C4-2B (cell line): ENCODE results near the gene KPNA6.
A peak's percentile ranks its signal among the peaks of the same experiment; 100 is the strongest.

Source experiments
- H3K27ac ChIP-seq: fragments of 450-650 bp; 2 replicates; pipeline ENCODE4 v1.5.1; 2017
- ZFX ChIP-seq: fragments of 450-650 bp; IDR thresholded peaks from 2 replicates; pipeline ENCODE4 v1.6.1; 2017
- TF ChIP-seq, protein P1 (sequence below): fragments of 450-650 bp; conservative IDR thresholded peaks from 2 replicates; pipeline ENCODE4 v1.5.1; 2017; ENCODE audit warnings: mild to moderate bottlenecking

KPNA6 gene

DNA sequence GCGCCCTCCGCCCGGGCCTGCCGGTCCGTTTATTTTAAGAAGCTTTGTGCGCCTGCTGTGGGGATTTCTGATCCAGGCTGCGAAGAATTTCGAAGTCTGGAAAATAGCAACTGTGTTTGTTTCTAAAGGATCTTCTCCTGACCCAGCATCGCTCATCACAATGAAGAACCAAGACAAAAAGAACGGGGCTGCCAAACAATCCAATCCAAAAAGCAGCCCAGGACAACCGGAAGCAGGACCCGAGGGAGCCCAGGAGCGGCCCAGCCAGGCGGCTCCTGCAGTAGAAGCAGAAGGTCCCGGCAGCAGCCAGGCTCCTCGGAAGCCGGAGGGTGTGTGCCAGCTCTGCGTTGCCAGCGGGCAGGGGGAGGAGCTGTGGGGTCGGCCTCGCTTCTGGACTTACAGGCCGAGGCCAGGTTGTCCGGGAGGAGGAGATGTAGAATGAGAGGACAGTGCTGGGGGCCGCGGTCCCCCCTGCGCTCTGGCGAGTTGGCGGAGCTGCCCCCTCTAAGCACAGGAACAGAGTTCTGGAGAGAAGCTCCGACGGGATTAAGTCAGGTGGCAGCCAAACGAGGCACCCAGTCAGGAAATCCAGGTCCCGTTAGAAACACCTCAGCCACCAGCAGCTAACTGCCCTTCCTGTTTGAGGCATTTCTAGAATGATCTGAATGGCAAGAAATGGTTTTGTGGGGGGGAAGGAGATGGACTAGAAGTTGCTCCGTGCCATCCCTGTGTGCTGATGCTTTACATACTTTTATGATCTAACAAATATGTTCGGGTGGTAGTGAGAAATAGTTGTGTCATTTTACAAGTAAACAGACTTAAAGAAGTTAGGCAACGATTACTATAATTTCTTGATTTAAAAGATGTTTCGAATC is 72.6 kb downstream of the KPNA6 start:
- peak overlapping the region; percentile 94 for H3K27ac ChIP-seq
- TF ChIP-seq, protein P1, sequence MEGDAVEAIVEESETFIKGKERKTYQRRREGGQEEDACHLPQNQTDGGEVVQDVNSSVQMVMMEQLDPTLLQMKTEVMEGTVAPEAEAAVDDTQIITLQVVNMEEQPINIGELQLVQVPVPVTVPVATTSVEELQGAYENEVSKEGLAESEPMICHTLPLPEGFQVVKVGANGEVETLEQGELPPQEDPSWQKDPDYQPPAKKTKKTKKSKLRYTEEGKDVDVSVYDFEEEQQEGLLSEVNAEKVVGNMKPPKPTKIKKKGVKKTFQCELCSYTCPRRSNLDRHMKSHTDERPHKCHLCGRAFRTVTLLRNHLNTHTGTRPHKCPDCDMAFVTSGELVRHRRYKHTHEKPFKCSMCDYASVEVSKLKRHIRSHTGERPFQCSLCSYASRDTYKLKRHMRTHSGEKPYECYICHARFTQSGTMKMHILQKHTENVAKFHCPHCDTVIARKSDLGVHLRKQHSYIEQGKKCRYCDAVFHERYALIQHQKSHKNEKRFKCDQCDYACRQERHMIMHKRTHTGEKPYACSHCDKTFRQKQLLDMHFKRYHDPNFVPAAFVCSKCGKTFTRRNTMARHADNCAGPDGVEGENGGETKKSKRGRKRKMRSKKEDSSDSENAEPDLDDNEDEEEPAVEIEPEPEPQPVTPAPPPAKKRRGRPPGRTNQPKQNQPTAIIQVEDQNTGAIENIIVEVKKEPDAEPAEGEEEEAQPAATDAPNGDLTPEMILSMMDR: no peak
- no peak for TF ChIP-seq ZFX

DNA sequence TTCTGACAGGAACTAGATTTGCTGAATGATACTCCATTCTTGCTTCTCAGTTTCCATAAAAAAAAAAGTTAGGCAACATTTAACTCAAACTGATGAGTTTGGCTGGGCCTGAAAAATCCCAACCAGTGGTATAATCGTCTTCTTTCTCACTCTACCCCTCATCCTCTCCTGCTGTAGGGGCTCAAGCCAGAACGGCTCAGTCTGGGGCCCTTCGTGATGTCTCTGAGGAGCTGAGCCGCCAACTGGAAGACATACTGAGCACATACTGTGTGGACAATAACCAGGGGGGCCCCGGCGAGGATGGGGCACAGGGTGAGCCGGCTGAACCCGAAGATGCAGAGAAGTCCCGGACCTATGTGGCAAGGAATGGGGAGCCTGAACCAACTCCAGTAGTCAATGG is 73.2 kb downstream of the KPNA6 start:
- TF ChIP-seq ZFX: no peak
- TF ChIP-seq, protein P1: no peak
- H3K27ac ChIP-seq: peak overlapping the region; percentile 94; the same call in 1 of the 2 replicates

DNA sequence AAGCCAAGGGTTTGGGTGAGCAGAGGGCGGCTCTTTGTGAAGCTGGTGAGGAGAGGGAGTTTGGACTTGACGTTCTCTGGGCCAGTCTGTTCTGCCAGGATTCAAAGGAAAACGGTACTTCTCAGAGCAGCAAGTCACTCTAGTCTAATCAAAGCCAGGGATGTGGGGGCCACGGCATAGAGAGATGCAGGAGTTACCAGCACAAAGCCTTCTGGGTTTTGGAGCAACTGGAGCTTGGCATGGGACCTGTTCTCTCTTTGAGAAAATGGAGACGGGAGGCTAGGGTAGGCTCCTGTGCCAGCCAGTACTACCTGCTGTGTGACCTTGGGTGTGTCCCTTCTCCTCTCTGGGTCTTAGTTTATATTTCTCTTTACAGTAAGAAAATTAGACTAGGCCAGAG is 73.7 kb downstream of the KPNA6 start:
- H3K27ac ChIP-seq: no peak overlapping the region; the same call in 1 of the 2 replicates
- TF ChIP-seq ZFX: no peak
- TF ChIP-seq, protein P1: no peak

DNA sequence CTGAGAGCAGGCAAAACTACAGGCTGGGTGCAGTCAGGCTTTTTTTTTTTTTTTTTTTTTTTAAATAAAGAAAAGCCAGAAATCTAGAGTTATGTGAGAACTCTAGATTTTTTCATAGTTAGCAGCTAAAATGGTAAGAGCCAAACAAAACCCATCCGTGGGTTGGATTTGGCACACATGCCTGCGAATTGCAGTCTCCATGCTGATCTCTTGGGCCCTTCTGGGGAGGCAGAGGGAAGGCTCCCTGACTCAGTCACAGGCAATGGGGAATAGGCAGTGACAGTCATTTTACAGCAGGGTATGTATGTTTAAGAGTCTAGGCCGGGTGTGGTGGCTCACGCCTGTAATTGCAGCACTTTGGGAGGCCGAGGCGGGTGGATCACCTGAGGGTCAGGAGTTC is 74.2 kb downstream of the KPNA6 start:
- no peak overlapping the region for H3K27ac ChIP-seq
- no peak for TF ChIP-seq ZFX

DNA sequence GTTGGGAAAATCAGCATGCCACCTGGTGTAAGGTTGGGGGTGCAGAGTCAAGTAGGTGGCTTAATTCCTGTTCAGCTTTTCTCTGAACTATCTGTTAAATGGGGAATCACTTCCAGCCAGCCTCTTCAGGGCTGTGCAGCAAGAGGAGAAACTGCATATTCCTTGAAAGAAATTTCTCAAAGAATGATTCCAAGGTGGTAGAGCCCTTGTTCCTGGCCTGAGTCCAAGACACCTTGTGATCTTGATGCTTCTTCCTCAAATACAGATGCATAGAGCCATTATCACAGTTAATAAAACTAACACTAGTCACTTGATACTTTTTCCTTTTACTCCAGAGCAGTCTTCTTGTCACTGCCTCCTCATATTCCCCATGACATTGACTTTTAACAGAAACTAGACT is 76.8 kb downstream of the KPNA6 start:
- H3K27ac ChIP-seq: no peak overlapping the region
- TF ChIP-seq, protein P1: no peak
- no peak for TF ChIP-seq ZFX

DNA sequence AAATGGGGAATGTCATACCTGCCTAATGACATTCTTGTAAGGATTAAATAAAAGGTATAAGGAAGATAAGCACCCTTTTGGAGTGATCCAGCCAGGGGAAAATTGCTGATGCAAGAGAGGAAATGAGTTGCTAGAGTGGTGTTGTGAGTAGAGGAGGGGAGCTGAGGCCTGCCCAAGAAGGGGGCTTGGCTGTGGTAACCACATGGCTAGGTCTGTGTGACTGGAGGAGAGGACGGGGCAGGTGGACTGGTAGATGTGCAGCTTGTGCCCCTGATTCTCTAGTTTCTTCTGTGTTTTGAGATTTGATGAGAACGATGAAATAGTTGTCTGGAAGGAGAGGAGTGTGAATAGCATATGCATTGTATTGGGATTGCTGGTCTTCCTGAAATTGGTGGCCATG is 78.2 kb downstream of the KPNA6 start:
- no peak overlapping the region for H3K27ac ChIP-seq
- no peak for TF ChIP-seq ZFX
- TF ChIP-seq, protein P1: no peak

DNA sequence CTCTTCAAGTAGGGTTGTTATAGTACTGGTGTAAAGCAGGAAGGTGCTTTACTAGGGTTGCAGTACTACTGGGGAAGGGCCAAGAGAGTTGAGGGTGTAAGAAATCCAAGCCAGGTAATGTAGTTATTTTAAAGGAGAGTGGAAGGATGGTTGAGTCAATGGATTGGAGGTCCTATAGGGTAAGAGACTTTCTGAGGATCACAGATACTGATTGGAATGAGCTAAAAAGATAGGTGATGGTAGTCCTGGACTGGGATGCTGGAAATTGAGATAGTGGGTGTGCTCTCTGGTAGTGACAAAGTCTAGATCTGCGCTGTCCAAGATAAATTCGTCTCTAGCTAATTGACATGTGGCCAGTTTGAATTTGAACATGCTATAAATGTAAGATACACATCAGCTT is 78.6 kb downstream of the KPNA6 start:
- no peak overlapping the region for H3K27ac ChIP-seq
- TF ChIP-seq, protein P1: no peak
- TF ChIP-seq ZFX: no peak

DNA sequence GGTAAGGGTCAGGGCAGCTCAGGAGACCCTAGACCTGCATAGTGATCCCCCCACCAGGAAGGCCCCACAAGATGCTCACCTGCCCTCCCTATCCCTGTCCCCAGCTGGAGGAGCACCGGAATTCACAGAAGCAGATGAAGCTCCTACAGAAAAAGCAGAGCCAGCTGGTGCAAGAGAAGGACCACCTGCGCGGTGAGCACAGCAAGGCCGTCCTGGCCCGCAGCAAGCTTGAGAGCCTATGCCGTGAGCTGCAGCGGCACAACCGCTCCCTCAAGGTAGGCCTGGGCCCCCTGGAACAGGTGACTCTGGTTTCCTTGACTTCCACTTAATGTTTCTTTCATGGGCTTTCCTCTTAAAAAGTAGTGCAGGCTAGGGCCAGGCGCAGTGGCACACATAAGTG is 80.0 kb downstream of the KPNA6 start:
- H3K27ac ChIP-seq: no peak overlapping the region
- TF ChIP-seq, protein P1: no peak
- TF ChIP-seq ZFX: no peak
